ENCODE results near the gene MTX2. TPM values are rescaled to one million over a fixed set of nuclear protein-coding genes. Genes with fewer than 3 reads are reported as not detected.
A peak's percentile ranks its signal among the peaks of the same experiment; 100 is the strongest.
"Not testable (repeated sequence)": the region's sequence is repeated elsewhere in the genome, so short reads cannot be mapped to it uniquely, and the experiment has no call there.

The MTX2 gene
- total RNA-seq, 1 donor: 18.3 TPM

DNA sequence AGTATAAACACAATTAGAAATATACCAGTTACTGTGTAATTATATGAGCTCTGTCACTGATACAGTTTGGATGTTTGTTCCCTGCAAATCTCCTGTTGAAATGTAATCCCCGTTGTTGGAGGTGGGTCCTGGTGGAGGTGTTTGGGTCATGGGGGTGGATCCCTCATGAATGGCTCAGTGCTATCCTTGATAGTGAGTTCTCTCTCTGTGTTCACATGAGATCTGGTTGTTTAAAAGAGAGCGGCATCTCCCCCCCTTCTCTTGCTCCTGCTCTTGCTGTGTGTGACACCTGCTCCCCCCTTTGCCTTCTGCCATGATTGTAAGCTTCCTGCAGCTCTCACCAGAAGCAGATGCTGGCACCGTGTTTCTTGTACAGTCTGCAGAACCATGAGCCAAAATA lies 24.1 kb downstream of the MTX2 start:
- no peak for DNase-seq (ENCODE audit: low read depth)
- no peak overlapping the region for H3K4me3 ChIP-seq (ENCODE audit: low read depth, low read length)
- TF ChIP-seq, protein P1, sequence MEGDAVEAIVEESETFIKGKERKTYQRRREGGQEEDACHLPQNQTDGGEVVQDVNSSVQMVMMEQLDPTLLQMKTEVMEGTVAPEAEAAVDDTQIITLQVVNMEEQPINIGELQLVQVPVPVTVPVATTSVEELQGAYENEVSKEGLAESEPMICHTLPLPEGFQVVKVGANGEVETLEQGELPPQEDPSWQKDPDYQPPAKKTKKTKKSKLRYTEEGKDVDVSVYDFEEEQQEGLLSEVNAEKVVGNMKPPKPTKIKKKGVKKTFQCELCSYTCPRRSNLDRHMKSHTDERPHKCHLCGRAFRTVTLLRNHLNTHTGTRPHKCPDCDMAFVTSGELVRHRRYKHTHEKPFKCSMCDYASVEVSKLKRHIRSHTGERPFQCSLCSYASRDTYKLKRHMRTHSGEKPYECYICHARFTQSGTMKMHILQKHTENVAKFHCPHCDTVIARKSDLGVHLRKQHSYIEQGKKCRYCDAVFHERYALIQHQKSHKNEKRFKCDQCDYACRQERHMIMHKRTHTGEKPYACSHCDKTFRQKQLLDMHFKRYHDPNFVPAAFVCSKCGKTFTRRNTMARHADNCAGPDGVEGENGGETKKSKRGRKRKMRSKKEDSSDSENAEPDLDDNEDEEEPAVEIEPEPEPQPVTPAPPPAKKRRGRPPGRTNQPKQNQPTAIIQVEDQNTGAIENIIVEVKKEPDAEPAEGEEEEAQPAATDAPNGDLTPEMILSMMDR (IDR thresholded peaks at IDR 0.05; ENCODE audit: insufficient read depth, low read length): no peak

DNA sequence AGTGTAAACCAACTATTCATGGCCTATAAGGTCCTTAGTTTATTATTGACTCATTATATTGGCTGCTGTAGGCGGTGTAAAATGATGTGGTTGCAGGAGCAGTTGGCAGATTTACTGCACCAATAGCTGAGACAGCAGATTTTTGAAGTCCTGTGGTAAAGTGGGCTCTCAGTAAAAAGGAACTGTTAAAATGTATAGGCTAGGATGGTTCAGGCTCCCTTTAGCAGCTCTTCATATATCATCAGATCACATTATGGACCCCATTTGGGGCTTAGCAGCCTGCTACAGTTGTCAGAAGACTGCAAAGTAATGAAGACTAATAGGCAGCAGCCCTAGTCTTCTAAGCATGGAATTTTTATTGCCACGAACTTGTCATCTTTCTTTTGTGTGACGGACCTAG lies 27.8 kb downstream of the MTX2 start:
- H3K4me3 ChIP-seq (ENCODE audit: low read depth, low read length): no peak overlapping the region
- TF ChIP-seq, protein P1 (IDR thresholded peaks at IDR 0.05; ENCODE audit: insufficient read depth, low read length): no peak
- DNase-seq (ENCODE audit: low read depth): no peak

DNA sequence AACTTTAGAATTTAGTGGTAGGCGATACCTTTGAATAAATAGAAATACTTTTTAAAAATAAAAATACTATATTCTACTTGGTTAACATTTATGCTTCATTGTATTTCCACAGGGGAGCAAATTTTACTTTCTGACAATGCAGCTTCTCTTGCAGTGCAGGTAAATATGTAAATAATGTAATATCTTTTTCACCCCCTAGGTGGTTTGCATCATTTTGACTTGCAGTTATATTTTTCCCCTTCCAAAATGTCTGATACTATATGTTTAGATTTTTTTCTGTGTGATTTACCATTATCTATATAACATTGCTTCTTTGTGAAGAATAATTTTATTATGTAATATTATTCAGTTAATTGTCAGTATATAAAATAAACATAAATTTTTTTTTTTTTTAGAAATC lies 28.5 kb downstream of the MTX2 start:
- H3K4me3 ChIP-seq (ENCODE audit: low read depth, low read length): no peak overlapping the region
- TF ChIP-seq, protein P1 (IDR thresholded peaks at IDR 0.05; ENCODE audit: insufficient read depth, low read length): no peak
- no peak for DNase-seq (ENCODE audit: low read depth)

DNA sequence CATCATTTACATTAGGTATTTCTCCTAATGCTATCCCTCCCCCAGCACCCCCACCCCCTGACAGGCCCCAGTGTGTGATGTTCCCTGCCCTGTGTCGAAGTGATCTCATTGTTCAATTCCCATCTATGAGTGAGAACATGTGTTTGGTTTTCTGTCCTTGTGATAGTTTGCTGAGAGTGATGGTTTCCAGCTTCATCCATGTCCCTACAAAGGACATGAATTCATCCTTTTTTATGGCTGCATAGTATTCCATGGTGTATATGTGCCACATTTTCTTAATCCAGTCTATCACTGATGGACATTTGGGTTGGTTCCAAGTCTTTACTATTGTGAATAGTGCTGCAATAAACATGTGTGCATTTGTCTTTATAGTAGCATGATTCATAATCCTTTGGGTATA lies 36.8 kb downstream of the MTX2 start:
- DNase-seq (ENCODE audit: low read depth): not testable (repeated sequence)

DNA sequence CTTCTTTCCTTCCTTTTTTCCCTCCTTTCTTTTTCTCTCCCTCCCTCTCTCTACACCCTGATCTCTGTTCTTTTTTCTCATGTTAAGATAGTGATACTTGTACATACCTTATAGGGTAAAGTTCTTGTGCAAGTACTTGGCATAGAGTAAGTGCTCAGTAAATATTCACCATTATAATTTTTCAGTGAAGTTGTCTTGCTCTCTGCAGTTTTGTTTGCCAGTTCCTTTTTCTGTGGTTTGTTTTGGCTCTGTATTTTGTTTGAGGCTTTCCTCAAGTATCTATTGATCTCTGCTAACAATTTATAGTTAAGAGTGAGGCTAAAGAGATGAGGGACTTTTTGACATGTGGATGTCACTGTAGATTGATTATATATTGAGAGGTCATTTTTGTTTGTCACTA lies 48.0 kb downstream of the MTX2 start:
- TF ChIP-seq, protein P1 (IDR thresholded peaks at IDR 0.05; ENCODE audit: insufficient read depth, low read length): no peak
- peak; percentile 2 for DNase-seq (ENCODE audit: low read depth)
- H3K4me3 ChIP-seq (ENCODE audit: low read depth, low read length): no peak overlapping the region

More for the DNA sequence above, 36.8 kb downstream of the MTX2 start:
- not testable (repeated sequence) for H3K4me3 ChIP-seq (ENCODE audit: low read depth, low read length)

DNA sequence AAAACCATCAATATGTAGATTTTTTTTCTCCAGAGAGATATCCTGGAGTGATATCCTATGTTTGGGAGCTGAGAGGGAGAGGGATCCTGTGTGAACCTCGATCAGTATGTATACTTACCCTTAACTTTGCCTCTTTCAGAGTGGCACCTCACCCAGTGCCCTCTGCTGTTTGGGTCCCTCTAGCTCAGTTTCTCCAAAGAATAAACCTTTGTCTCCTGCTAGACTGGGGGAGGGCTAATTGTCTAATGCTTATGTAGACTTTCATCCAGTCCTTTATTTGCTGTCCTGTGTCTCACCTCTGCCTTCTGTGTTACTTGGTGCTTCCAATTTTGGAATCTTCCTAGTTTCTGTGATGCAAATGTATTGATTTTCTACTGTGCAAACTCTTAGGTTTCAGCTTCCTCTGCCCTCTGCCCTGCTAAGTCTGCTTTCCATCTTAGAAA lies 48.4 kb downstream of the MTX2 start:
- DNase-seq (ENCODE audit: low read depth): no peak
- TF ChIP-seq, protein P1 (IDR thresholded peaks at IDR 0.05; ENCODE audit: insufficient read depth, low read length): no peak
- H3K4me3 ChIP-seq (ENCODE audit: low read depth, low read length): no peak overlapping the region

DNA sequence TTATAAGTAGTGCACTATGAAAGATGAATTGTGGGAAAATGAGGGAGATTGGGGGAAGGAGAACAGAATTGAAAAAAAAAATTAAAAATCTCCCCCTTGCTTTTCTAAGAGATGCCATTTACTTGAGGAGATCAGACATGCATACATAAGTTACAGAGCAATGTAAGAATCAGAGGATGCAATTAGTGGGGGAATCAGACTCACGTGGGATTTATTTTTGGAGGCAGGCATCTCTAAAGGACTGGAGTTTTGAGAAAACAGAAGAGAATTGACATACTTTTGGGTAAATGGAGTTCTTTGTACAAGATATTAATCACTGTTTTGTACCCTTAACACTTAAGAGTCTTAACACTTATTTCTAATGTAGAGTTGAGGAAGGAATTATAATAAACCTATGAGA lies 52.7 kb downstream of the MTX2 start:
- DNase-seq (ENCODE audit: low read depth): no peak
- H3K4me3 ChIP-seq (ENCODE audit: low read depth, low read length): no peak overlapping the region
- TF ChIP-seq, protein P1 (IDR thresholded peaks at IDR 0.05; ENCODE audit: insufficient read depth, low read length): no peak

Data from fibroblast of the aortic adventitia (primary cell).